ENCODE results near the gene COL4A6. TPM values are rescaled to one million over a fixed set of nuclear protein-coding genes. Genes with fewer than 3 reads are reported as not detected.

COL4A6 gene
- total RNA-seq, 1 donor from 2014 or later = 1.0 TPM

- no peak overlapping the region for H3K9ac ChIP-seq (ENCODE audit: low read depth in 1 of 3, low read length in 3 of 3)
- H3K4me1 ChIP-seq (ENCODE audit: control insufficient read depth in 3 of 3, insufficient read depth in 3 of 3, low read length in 3 of 3) = no peaks in the 10 kb centered on the region
- no peaks in the 10 kb centered on the region for H3K9me3 ChIP-seq (ENCODE audit: control insufficient read depth in 3 of 3, low read length in 3 of 3)
- no peak overlapping the region for H3K4me3 ChIP-seq (ENCODE audit: low read length in 3 of 3)
- no peak overlapping the region for H3K27ac ChIP-seq (ENCODE audit: low read depth, low read length)
- peaks cover 0 to 9% (median 0%) of the 10 kb centered on the region in 3 donors for H3K27me3 ChIP-seq (ENCODE audit: control insufficient read depth in 3 of 3, insufficient read depth in 3 of 3, low read length in 3 of 3)
- H3K36me3 ChIP-seq (ENCODE audit: control insufficient read depth in 3 of 3, insufficient read depth in 3 of 3, low read length in 3 of 3) = no peaks in the 10 kb centered on the region
Observed at GRCh38 chrX:108169768-108170167, 268.5 kb downstream of the COL4A6 start.

- no peak overlapping the region for H3K27ac ChIP-seq (ENCODE audit: low read depth, low read length)
- H3K4me3 ChIP-seq (ENCODE audit: low read length in 3 of 3) = no peak overlapping the region
- peaks cover 0 to 6% (median 0%) of the 10 kb centered on the region in 3 donors for H3K27me3 ChIP-seq (ENCODE audit: control insufficient read depth in 3 of 3, insufficient read depth in 3 of 3, low read length in 3 of 3)
- H3K36me3 ChIP-seq (ENCODE audit: control insufficient read depth in 3 of 3, insufficient read depth in 3 of 3, low read length in 3 of 3) = no peaks in the 10 kb centered on the region
- no peaks in the 10 kb centered on the region for H3K4me1 ChIP-seq (ENCODE audit: control insufficient read depth in 3 of 3, insufficient read depth in 3 of 3, low read length in 3 of 3)
- no peaks in the 10 kb centered on the region for H3K9me3 ChIP-seq (ENCODE audit: control insufficient read depth in 3 of 3, low read length in 3 of 3)
- H3K9ac ChIP-seq (ENCODE audit: low read depth in 1 of 3, low read length in 3 of 3) = no peak overlapping the region
Observed at GRCh38 chrX:108168961-108169740, 269.1 kb downstream of the COL4A6 start.

- Histone ChIP-seq H3K4me1 (ENCODE audit: control insufficient read depth in 3 of 3, insufficient read depth in 3 of 3, low read length in 3 of 3) (no peaks in the 10 kb centered on the region), H3K4me3 (ENCODE audit: low read length in 3 of 3) (no peak overlapping the region), H3K36me3 (ENCODE audit: control insufficient read depth in 3 of 3, insufficient read depth in 3 of 3, low read length in 3 of 3) (no peaks in the 10 kb centered on the region), H3K27me3 (ENCODE audit: control insufficient read depth in 3 of 3, insufficient read depth in 3 of 3, low read length in 3 of 3) (peaks cover 0 to 10% (median 0%) of the 10 kb centered on the region in 3 donors), H3K27ac (ENCODE audit: low read depth, low read length) (no peak overlapping the region), H3K9me3 (ENCODE audit: control insufficient read depth in 3 of 3, low read length in 3 of 3) (no peaks in the 10 kb centered on the region), H3K9ac (ENCODE audit: low read depth in 1 of 3, low read length in 3 of 3) (no peak overlapping the region)
Observed at GRCh38 chrX:108167211-108167872, 270.9 kb downstream of the COL4A6 start.

GRCh38 chrX:108165383-108166111, 272.7 kb downstream of the COL4A6 start:
- Histone ChIP-seq H3K36me3 (ENCODE audit: control insufficient read depth in 3 of 3, insufficient read depth in 3 of 3, low read length in 3 of 3) (no peaks in the 10 kb centered on the region), H3K9me3 (ENCODE audit: control insufficient read depth in 3 of 3, low read length in 3 of 3) (no peaks in the 10 kb centered on the region), H3K4me3 (ENCODE audit: low read length in 3 of 3) (no peak overlapping the region), H3K4me1 (ENCODE audit: control insufficient read depth in 3 of 3, insufficient read depth in 3 of 3, low read length in 3 of 3) (no peaks in the 10 kb centered on the region), H3K9ac (ENCODE audit: low read depth in 1 of 3, low read length in 3 of 3) (no peak overlapping the region), H3K27me3 (ENCODE audit: control insufficient read depth in 3 of 3, insufficient read depth in 3 of 3, low read length in 3 of 3) (peaks cover 0 to 10% (median 0%) of the 10 kb centered on the region in 3 donors), H3K27ac (ENCODE audit: low read depth, low read length) (no peak overlapping the region)

GRCh38 chrX:108163333-108164082, 274.7 kb downstream of the COL4A6 start:
- H3K27me3 ChIP-seq (ENCODE audit: control insufficient read depth in 3 of 3, insufficient read depth in 3 of 3, low read length in 3 of 3) = peaks cover 0 to 15% (median 0%) of the 10 kb centered on the region in 3 donors
- no peak overlapping the region for H3K27ac ChIP-seq (ENCODE audit: low read depth, low read length)
- H3K9me3 ChIP-seq (ENCODE audit: control insufficient read depth in 3 of 3, low read length in 3 of 3) = no peaks in the 10 kb centered on the region
- no peaks in the 10 kb centered on the region for H3K4me1 ChIP-seq (ENCODE audit: control insufficient read depth in 3 of 3, insufficient read depth in 3 of 3, low read length in 3 of 3)
- no peak overlapping the region for H3K4me3 ChIP-seq (ENCODE audit: low read length in 3 of 3)
- no peak overlapping the region for H3K9ac ChIP-seq (ENCODE audit: low read depth in 1 of 3, low read length in 3 of 3)
- H3K36me3 ChIP-seq (ENCODE audit: control insufficient read depth in 3 of 3, insufficient read depth in 3 of 3, low read length in 3 of 3) = no peaks in the 10 kb centered on the region

GRCh38 chrX:108162265-108162664, 276.0 kb downstream of the COL4A6 start:
- Histone ChIP-seq H3K9ac (ENCODE audit: low read depth in 1 of 3, low read length in 3 of 3) (no peak overlapping the region), H3K4me1 (ENCODE audit: control insufficient read depth in 3 of 3, insufficient read depth in 3 of 3, low read length in 3 of 3) (no peaks in the 10 kb centered on the region), H3K27me3 (ENCODE audit: control insufficient read depth in 3 of 3, insufficient read depth in 3 of 3, low read length in 3 of 3) (peaks cover 0 to 15% (median 0%) of the 10 kb centered on the region in 3 donors), H3K36me3 (ENCODE audit: control insufficient read depth in 3 of 3, insufficient read depth in 3 of 3, low read length in 3 of 3) (no peaks in the 10 kb centered on the region), H3K4me3 (ENCODE audit: low read length in 3 of 3) (no peak overlapping the region), H3K9me3 (ENCODE audit: control insufficient read depth in 3 of 3, low read length in 3 of 3) (no peaks in the 10 kb centered on the region), H3K27ac (ENCODE audit: low read depth, low read length) (no peak overlapping the region)

GRCh38 chrX:108160309-108160708, 277.9 kb downstream of the COL4A6 start:
- no peaks in the 10 kb centered on the region for H3K4me1 ChIP-seq (ENCODE audit: control insufficient read depth in 3 of 3, insufficient read depth in 3 of 3, low read length in 3 of 3)
- no peaks in the 10 kb centered on the region for H3K9me3 ChIP-seq (ENCODE audit: control insufficient read depth in 3 of 3, low read length in 3 of 3)
- H3K27ac ChIP-seq (ENCODE audit: low read depth, low read length) = no peak overlapping the region
- no peak overlapping the region for H3K9ac ChIP-seq (ENCODE audit: low read depth in 1 of 3, low read length in 3 of 3)
- peaks cover 0 to 15% (median 0%) of the 10 kb centered on the region in 3 donors for H3K27me3 ChIP-seq (ENCODE audit: control insufficient read depth in 3 of 3, insufficient read depth in 3 of 3, low read length in 3 of 3)
- peaks cover 0 to 4% (median 0%) of the 10 kb centered on the region in 3 donors for H3K36me3 ChIP-seq (ENCODE audit: control insufficient read depth in 3 of 3, insufficient read depth in 3 of 3, low read length in 3 of 3)
- H3K4me3 ChIP-seq (ENCODE audit: low read length in 3 of 3) = no peak overlapping the region

GRCh38 chrX:108159028-108159670, 279.1 kb downstream of the COL4A6 start:
- Histone ChIP-seq H3K9me3 (ENCODE audit: control insufficient read depth in 3 of 3, low read length in 3 of 3) (no peaks in the 10 kb centered on the region), H3K9ac (ENCODE audit: low read depth in 1 of 3, low read length in 3 of 3) (peak overlapping the region in 1 of 3 donors; percentile 6), H3K4me3 (ENCODE audit: low read length in 3 of 3) (no peak overlapping the region), H3K4me1 (ENCODE audit: control insufficient read depth in 3 of 3, insufficient read depth in 3 of 3, low read length in 3 of 3) (no peaks in the 10 kb centered on the region), H3K27ac (ENCODE audit: low read depth, low read length) (no peak overlapping the region), H3K36me3 (ENCODE audit: control insufficient read depth in 3 of 3, insufficient read depth in 3 of 3, low read length in 3 of 3) (peaks cover 0 to 6% (median 0%) of the 10 kb centered on the region in 3 donors), H3K27me3 (ENCODE audit: control insufficient read depth in 3 of 3, insufficient read depth in 3 of 3, low read length in 3 of 3) (peaks cover 0 to 13% (median 0%) of the 10 kb centered on the region in 3 donors)

GRCh38 chrX:108157628-108158027, 280.6 kb downstream of the COL4A6 start:
- Histone ChIP-seq H3K4me1 (ENCODE audit: control insufficient read depth in 3 of 3, insufficient read depth in 3 of 3, low read length in 3 of 3) (no peaks in the 10 kb centered on the region), H3K36me3 (ENCODE audit: control insufficient read depth in 3 of 3, insufficient read depth in 3 of 3, low read length in 3 of 3) (peaks cover under 1 to 14% (median 3%) of the 10 kb centered on the region in 3 donors), H3K27ac (ENCODE audit: low read depth, low read length) (no peak overlapping the region), H3K27me3 (ENCODE audit: control insufficient read depth in 3 of 3, insufficient read depth in 3 of 3, low read length in 3 of 3) (peaks cover 0 to 5% (median 0%) of the 10 kb centered on the region in 3 donors), H3K4me3 (ENCODE audit: low read length in 3 of 3) (no peak overlapping the region), H3K9ac (ENCODE audit: low read depth in 1 of 3, low read length in 3 of 3) (no peak overlapping the region), H3K9me3 (ENCODE audit: control insufficient read depth in 3 of 3, low read length in 3 of 3) (no peaks in the 10 kb centered on the region)
